CD14-positive monocyte (primary cell): Measurements from ENCODE around the gene RHOC. TPM values are rescaled to one million over a fixed set of nuclear protein-coding genes. Genes with fewer than 3 reads are reported as not detected.

Experiments used
- DNase-seq, 3 donors: peaks; one replicate each; pipeline ENCODE4 v3.0.0-alpha.2; 2011 to 2022
- H2AFZ ChIP-seq: 2 replicates; pipeline ENCODE4 v1.6.0; 2012; ENCODE audit warnings: mild to moderate bottlenecking, low read depth, low read length, inconsistent platforms; ENCODE audit not compliant: insufficient read depth, poor library complexity, severe bottlenecking
- H3K27ac ChIP-seq, 2 donors: 1 replicate in 1 of 2; 2 replicates in 1 of 2; pipeline ENCODE4 v1.5.1; 2012 to 2013; ENCODE audit warnings: low read length in 2 of 2, control low read depth in 1 of 2, inconsistent platforms in 1 of 2, low read depth in 1 of 2, mild to moderate bottlenecking in 1 of 2
- H3K27me3 ChIP-seq, 2 donors: one replicate each; pipeline versions ENCODE4 v1.6.0 to v1.6.1; 2011 to 2013; ENCODE audit warnings: low read length in 2 of 2; ENCODE audit not compliant: control insufficient read depth in 2 of 2, insufficient read depth in 2 of 2
- H3K36me3 ChIP-seq, 2 donors: replicated peaks in 1 of 2; 1 replicate in 1 of 2; 2 replicates in 1 of 2; pipeline versions ENCODE4 v1.5.1 to v1.6.1; 2012 to 2013; ENCODE audit warnings: low read length in 2 of 2, control low read depth in 1 of 2, inconsistent platforms in 1 of 2, mild to moderate bottlenecking in 1 of 2; ENCODE audit not compliant: insufficient read depth in 2 of 2, control insufficient read depth in 1 of 2
- H3K4me1 ChIP-seq, 2 donors: 1 replicate in 1 of 2; 2 replicates in 1 of 2; pipeline versions ENCODE4 v1.5.1 to v1.6.1; 2012 to 2013; ENCODE audit warnings: low read length in 2 of 2, control low read depth in 1 of 2, inconsistent platforms in 1 of 2, mild to moderate bottlenecking in 1 of 2, moderate library complexity in 1 of 2; ENCODE audit not compliant: insufficient read depth in 2 of 2, control insufficient read depth in 1 of 2
- H3K4me2 ChIP-seq: replicated peaks from 2 replicates; pipeline ENCODE3; 2012; ENCODE audit warnings: low read length, moderate library complexity, mild to moderate bottlenecking; ENCODE audit not compliant: poor library complexity, severe bottlenecking; ENCODE audit errors: extremely low read depth
- H3K4me3 ChIP-seq, 3 experiments: fragments of 200-600 bp in 1 of 3; sonication (generic) in 1 of 3; replicated peaks in 1 of 3; 1 replicate in 2 of 3; 2 replicates in 1 of 3; pipeline ENCODE4 v1.5.1; 2011 to 2013; ENCODE audit warnings: low read length in 3 of 3, mild to moderate bottlenecking in 3 of 3, control low read depth in 2 of 3, low read depth in 2 of 3, inconsistent platforms in 1 of 3, moderate library complexity in 1 of 3
- H3K79me2 ChIP-seq: 2 replicates; pipeline ENCODE4 v1.6.0; 2012; ENCODE audit warnings: mild to moderate bottlenecking, control low read depth, inconsistent platforms, low read length, moderate library complexity; ENCODE audit not compliant: insufficient read depth
- H3K9ac ChIP-seq: 2 replicates; pipeline ENCODE4 v1.6.0; 2017; ENCODE audit warnings: low read length, mild to moderate bottlenecking; ENCODE audit not compliant: insufficient read depth, poor library complexity, severe bottlenecking
- H3K9me3 ChIP-seq, 2 donors: replicated peaks in 1 of 2; 1 replicate in 1 of 2; 2 replicates in 1 of 2; pipeline versions ENCODE4 v1.5.1 to v1.6.1; 2012 to 2013; ENCODE audit warnings: low read length in 2 of 2, control low read depth in 1 of 2; ENCODE audit not compliant: control insufficient read depth in 1 of 2, insufficient read depth in 1 of 2
- H4K20me1 ChIP-seq: 2 replicates; pipeline ENCODE4 v1.6.0; 2012; ENCODE audit warnings: mild to moderate bottlenecking, low read length, control low read depth, moderate library complexity; ENCODE audit not compliant: insufficient read depth
- H3K27ac Mint-ChIP-seq, 7 donors: one replicate each; pipeline ENCODE4 v1.8.0; 2020; ENCODE audit warnings: mild to moderate bottlenecking in 7 of 7, mixed read lengths in 7 of 7, moderate library complexity in 6 of 7, inconsistent platforms in 2 of 7
- H3K27me3 Mint-ChIP-seq, 3 donors: one replicate each; pipeline ENCODE4 v1.8.0; 2021 to 2022; ENCODE audit warnings: low read depth in 3 of 3, mild to moderate bottlenecking in 3 of 3, mixed read lengths in 3 of 3, moderate library complexity in 3 of 3, inconsistent platforms in 1 of 3
- H3K36me3 Mint-ChIP-seq, 2 donors: one replicate each; pipeline ENCODE4 v1.8.0; 2020; ENCODE audit warnings: mixed read lengths in 2 of 2, inconsistent platforms in 1 of 2, mild to moderate bottlenecking in 1 of 2
- H3K4me1 Mint-ChIP-seq: one replicate; pipeline ENCODE4 v1.8.0; 2020; ENCODE audit warnings: mild to moderate bottlenecking, mixed read lengths
- H3K4me3 Mint-ChIP-seq, 2 donors: one replicate each; pipeline ENCODE4 v1.8.0; 2020; ENCODE audit warnings: mild to moderate bottlenecking in 2 of 2, mixed read lengths in 2 of 2, moderate library complexity in 1 of 2
- H3K9me3 Mint-ChIP-seq, 7 donors: one replicate each; pipeline ENCODE4 v1.8.0; 2020 to 2022; ENCODE audit warnings: mixed read lengths in 7 of 7, mild to moderate bottlenecking in 6 of 7, moderate library complexity in 6 of 7, inconsistent platforms in 2 of 7
- WGBS: methylation state at CpG from one replicate; pipeline ENCODE4 v1.1.5; 2013; ENCODE audit warnings: missing lambda C conversion rate; ENCODE audit not compliant: insufficient coverage; 5-methylcytosine and 5-hydroxymethylcytosine counted together
- intact Hi-C, 2 donors: fragments of 100-400 bp; cut with micrococcal nuclease; formaldehyde crosslinking; loops; one replicate each; pipeline versions ENCODE4 v1.15.0 to v1.15.1; 2023
- polyA plus RNA-seq, 3 donors: library from polyadenylated mRNA; depleted of rRNA in 1 of 3; unstranded in 2 of 3; stranded (reverse) in 1 of 3; fragments of 300-500 nt in 2 of 3; fragments of >200 nt in 1 of 3; fragmentation: Illumina TruSeq in 2 of 3; gene quantifications; 1 replicate in 2 of 3; 2 replicates in 1 of 3; pipeline ENCODE4 v1.2.3, GENCODE V29; 2012 to 2021
- TF ChIP-seq, protein P1 (sequence below): fragments of 200-600 bp; IDR thresholded peaks from one replicate; pipeline ENCODE4 v1.8.0; 2022; ENCODE audit warnings: antibody characterized with exemption, mild to moderate bottlenecking

Gene RHOC
- polyA plus RNA-seq, 3 donors, result 78.9 to 119 (median 91.5) TPM

DNA sequence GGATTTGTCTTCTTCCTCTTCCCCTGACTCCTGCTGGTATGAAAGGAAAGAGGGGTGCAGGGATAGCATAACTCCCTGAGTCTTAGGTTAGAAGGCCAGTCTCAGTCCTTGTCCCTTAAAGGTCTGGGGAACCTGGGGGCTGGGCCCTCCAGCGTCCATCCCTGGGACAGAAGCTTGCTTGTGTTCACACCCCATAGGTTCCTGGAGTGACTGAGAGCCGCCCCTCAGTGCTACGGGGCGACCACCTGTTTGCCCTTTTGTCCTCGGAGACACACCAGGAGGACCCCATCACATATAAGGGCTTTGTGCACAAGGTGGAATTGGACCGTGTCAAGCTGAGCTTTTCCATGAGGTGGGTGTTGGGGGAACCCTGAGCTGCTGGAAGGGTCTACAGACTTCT, 13.1 kb downstream of the RHOC start:
- no peaks in the 10 kb centered on the region for H4K20me1 ChIP-seq
- no peaks in the 10 kb centered on the region for H3K4me1 Mint-ChIP-seq
- no peaks in the 10 kb centered on the region for H3K4me1 ChIP-seq
- H3K36me3 ChIP-seq, result peaks cover 3 to 60% of the 10 kb centered on the region in 2 donors
- no peak for DNase-seq
- no peak overlapping the region for H3K4me3 Mint-ChIP-seq
- no peaks in the 10 kb centered on the region for H3K9me3 ChIP-seq
- H2AFZ ChIP-seq, result no peak overlapping the region
- TF ChIP-seq, protein P1, sequence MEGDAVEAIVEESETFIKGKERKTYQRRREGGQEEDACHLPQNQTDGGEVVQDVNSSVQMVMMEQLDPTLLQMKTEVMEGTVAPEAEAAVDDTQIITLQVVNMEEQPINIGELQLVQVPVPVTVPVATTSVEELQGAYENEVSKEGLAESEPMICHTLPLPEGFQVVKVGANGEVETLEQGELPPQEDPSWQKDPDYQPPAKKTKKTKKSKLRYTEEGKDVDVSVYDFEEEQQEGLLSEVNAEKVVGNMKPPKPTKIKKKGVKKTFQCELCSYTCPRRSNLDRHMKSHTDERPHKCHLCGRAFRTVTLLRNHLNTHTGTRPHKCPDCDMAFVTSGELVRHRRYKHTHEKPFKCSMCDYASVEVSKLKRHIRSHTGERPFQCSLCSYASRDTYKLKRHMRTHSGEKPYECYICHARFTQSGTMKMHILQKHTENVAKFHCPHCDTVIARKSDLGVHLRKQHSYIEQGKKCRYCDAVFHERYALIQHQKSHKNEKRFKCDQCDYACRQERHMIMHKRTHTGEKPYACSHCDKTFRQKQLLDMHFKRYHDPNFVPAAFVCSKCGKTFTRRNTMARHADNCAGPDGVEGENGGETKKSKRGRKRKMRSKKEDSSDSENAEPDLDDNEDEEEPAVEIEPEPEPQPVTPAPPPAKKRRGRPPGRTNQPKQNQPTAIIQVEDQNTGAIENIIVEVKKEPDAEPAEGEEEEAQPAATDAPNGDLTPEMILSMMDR, result no peak
- H3K36me3 Mint-ChIP-seq, result peaks cover 3 to 16% of the 10 kb centered on the region in 2 donors
- H3K79me2 ChIP-seq, result no peaks in the 10 kb centered on the region
- H3K4me2 ChIP-seq, result no peak overlapping the region
- H3K27ac ChIP-seq, result no peak overlapping the region
- H3K9ac ChIP-seq, result no peak overlapping the region
- peaks cover 0 to 1% (median 0%) of the 10 kb centered on the region in 3 donors for H3K27me3 Mint-ChIP-seq
- H3K27ac Mint-ChIP-seq, result no peak overlapping the region
- H3K9me3 Mint-ChIP-seq, result peaks cover 0 to 3% (median 0%) of the 10 kb centered on the region in 7 donors
- intact Hi-C loops, result no loop called here
- no peak overlapping the region for H3K4me3 ChIP-seq
- H3K27me3 ChIP-seq, result no peaks in the 10 kb centered on the region
- WGBS, result 100% methylated on average over 4 of the region's 6 CpGs

DNA sequence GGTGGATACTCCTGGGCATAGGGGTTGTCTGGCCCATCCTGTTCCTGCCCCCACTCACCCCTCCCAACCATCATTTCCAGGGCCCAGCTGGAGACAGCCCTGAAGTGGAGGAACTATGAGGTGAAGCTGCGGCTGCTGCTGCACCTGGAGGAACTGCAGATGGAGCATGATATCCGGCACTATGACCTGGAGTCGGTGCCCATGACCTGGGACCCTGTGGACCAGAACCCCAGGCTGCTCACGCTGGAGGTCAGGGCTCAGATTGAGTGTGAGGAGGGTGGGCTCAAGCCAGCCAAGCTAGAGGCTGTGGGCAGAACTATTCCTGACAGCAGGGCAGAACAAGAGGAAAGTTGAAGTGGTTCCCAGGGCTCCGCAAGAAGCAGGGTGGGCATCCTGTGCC, 14.2 kb downstream of the RHOC start:
- peaks cover 0 to 12% of the 10 kb centered on the region in 2 donors for H3K36me3 Mint-ChIP-seq
- H3K27ac Mint-ChIP-seq, result no peak overlapping the region

More for the DNA sequence above, 14.2 kb downstream of the RHOC start:
- Histone ChIP-seq H3K4me3 (no peak overlapping the region), H3K4me2 (no peak overlapping the region), H3K9ac (no peak overlapping the region), H3K9me3 (no peaks in the 10 kb centered on the region), H3K79me2 (no peaks in the 10 kb centered on the region), H3K27me3 (no peaks in the 10 kb centered on the region), H2AFZ (no peak overlapping the region), H3K4me1 (no peaks in the 10 kb centered on the region), H3K36me3 (peaks cover 3 to 48% of the 10 kb centered on the region in 2 donors), H4K20me1 (no peaks in the 10 kb centered on the region), H3K27ac (no peak overlapping the region)
- 98% methylated on average over 5 of the region's 5 CpGs for WGBS
- peaks cover 0 to 1% (median 0%) of the 10 kb centered on the region in 7 donors for H3K9me3 Mint-ChIP-seq
- intact Hi-C loops, result no loop called here
- H3K4me1 Mint-ChIP-seq, result no peaks in the 10 kb centered on the region
- DNase-seq, result no peak
- TF ChIP-seq, protein P1, result no peak
- H3K4me3 Mint-ChIP-seq, result no peak overlapping the region
- peaks cover 0 to 1% (median 0%) of the 10 kb centered on the region in 3 donors for H3K27me3 Mint-ChIP-seq
